Activated CD8-positive, alpha-beta T cell treated with anti-CD3 and anti-CD28 coated beads for 36 hours (primary cell): Measurements from ENCODE around the gene AGBL1. TPM values are rescaled to one million over a fixed set of nuclear protein-coding genes. Genes with fewer than 3 reads are reported as not detected.

Experiments
- ATAC-seq: fragments of 200-7000 bp; cut with Tn5 transposase; one replicate; pipeline ENCODE4 v1.10.0; 2021; ENCODE audit warnings: mild to moderate bottlenecking, moderate library complexity
- CTCF ChIA-PET: fragments of 350-600 bp; sonication (Branson Sonifier 250); formaldehyde crosslinking; loops from one replicate; lab custom pipeline; 2021; ENCODE audit warnings: antibody characterized with exemption; lab: Charles Lee
- POLR2A ChIA-PET: fragments of 350-600 bp; sonication (Branson Sonifier 250); formaldehyde crosslinking; loops from one replicate; lab custom pipeline; 2021; ENCODE audit warnings: antibody characterized with exemption; lab: Charles Lee
- DNase-seq: peaks from one replicate; pipeline ENCODE4 v3.0.0-alpha.2; 2020
- H3K27ac Mint-ChIP-seq: one replicate; pipeline ENCODE4 v1.8.0; 2021; ENCODE audit warnings: mild to moderate bottlenecking, mixed read lengths
- H3K27me3 Mint-ChIP-seq: one replicate; pipeline ENCODE4 v1.8.0; 2021; ENCODE audit warnings: mixed read lengths
- H3K36me3 Mint-ChIP-seq: one replicate; pipeline ENCODE4 v1.8.0; 2021; ENCODE audit warnings: low read depth, mixed read lengths
- H3K4me1 Mint-ChIP-seq: one replicate; pipeline ENCODE4 v1.8.0; 2021; ENCODE audit warnings: low read depth, mixed read lengths
- H3K4me3 Mint-ChIP-seq: one replicate; pipeline ENCODE4 v1.8.0; 2021; ENCODE audit warnings: mild to moderate bottlenecking, moderate library complexity, mixed read lengths
- H3K9me3 Mint-ChIP-seq: one replicate; pipeline ENCODE4 v1.8.0; 2021; ENCODE audit warnings: mixed read lengths
- intact Hi-C: fragments of 100-400 bp; cut with micrococcal nuclease; formaldehyde crosslinking; loops from one replicate; pipeline ENCODE4 v1.10.0; 2022
- total RNA-seq, 2 experiments: library from RNA; stranded (reverse); gene quantifications; one replicate each; pipeline ENCODE4 v1.2.3, GENCODE V29; 2021
- TF ChIP-seq, protein P1 (sequence below): fragments of 200-600 bp; IDR thresholded peaks from one replicate; pipeline ENCODE4 v1.8.0; 2022; ENCODE audit warnings: antibody characterized with exemption, mild to moderate bottlenecking

The AGBL1 gene
- total RNA-seq, 2 experiments from 2014 or later: not detected

DNA sequence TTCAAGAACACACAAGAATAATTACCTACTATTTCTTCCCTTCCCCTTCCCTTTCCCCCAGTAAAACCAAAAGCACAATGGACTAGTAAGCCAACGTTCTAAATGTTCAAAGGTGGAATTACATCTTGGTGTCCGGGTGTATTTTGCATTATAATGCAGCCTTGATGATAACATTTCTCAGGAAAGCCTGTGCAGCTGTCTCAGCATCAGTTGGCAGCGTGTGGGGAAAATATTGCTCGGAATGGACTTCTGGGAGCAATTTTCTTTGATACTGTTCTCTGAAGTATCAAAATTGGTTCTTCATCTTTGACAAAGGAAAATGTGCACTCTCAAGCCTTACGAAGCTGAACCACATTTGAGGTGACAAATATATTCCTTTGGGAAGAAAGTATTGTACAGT lies 198.9 kb downstream of the AGBL1 start:
- ATAC-seq (no peak), DNase-seq (no peak)
- intact Hi-C loops: no loop called here
- H3K4me1 Mint-ChIP-seq: no peaks in the 10 kb centered on the region
- H3K27ac Mint-ChIP-seq: no peak overlapping the region
- H3K27me3 Mint-ChIP-seq: peaks cover 3% of the 10 kb centered on the region
- POLR2A ChIA-PET: no interaction called here
- H3K9me3 Mint-ChIP-seq: no peaks in the 10 kb centered on the region
- TF ChIP-seq, protein P1, sequence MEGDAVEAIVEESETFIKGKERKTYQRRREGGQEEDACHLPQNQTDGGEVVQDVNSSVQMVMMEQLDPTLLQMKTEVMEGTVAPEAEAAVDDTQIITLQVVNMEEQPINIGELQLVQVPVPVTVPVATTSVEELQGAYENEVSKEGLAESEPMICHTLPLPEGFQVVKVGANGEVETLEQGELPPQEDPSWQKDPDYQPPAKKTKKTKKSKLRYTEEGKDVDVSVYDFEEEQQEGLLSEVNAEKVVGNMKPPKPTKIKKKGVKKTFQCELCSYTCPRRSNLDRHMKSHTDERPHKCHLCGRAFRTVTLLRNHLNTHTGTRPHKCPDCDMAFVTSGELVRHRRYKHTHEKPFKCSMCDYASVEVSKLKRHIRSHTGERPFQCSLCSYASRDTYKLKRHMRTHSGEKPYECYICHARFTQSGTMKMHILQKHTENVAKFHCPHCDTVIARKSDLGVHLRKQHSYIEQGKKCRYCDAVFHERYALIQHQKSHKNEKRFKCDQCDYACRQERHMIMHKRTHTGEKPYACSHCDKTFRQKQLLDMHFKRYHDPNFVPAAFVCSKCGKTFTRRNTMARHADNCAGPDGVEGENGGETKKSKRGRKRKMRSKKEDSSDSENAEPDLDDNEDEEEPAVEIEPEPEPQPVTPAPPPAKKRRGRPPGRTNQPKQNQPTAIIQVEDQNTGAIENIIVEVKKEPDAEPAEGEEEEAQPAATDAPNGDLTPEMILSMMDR: no peak
- CTCF ChIA-PET: no interaction called here
- no peak overlapping the region for H3K4me3 Mint-ChIP-seq
- no peaks in the 10 kb centered on the region for H3K36me3 Mint-ChIP-seq

DNA sequence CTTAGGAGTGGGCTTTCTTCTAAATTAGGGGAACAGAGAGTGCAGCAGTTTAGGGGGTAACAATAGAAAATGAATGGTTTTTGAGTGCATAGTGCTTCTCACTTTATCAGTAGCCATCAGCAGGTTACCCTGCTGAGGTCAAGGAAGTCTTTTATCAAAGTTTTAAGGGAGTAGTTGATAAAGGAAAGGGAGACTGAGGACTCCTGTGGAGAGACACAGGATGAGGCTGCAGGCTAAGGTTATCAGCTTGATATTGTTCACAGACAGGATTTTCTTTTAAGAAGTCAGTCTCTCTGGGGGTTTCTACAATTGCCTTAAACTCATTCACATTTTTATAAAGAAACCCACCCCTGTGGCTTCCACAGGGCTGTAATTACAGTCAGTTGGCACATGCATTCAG lies 205.0 kb downstream of the AGBL1 start:
- TF ChIP-seq, protein P1: no peak
- POLR2A ChIA-PET: no interaction called here
- no peak for DNase-seq
- intact Hi-C loops: no loop called here
- peaks cover 1% of the 10 kb centered on the region for H3K27me3 Mint-ChIP-seq
- no peak overlapping the region for H3K27ac Mint-ChIP-seq
- H3K9me3 Mint-ChIP-seq: no peaks in the 10 kb centered on the region
- no peak overlapping the region for H3K4me3 Mint-ChIP-seq
- no peaks in the 10 kb centered on the region for H3K36me3 Mint-ChIP-seq
- CTCF ChIA-PET: no interaction called here
- no peaks in the 10 kb centered on the region for H3K4me1 Mint-ChIP-seq
- ATAC-seq: no peak

DNA sequence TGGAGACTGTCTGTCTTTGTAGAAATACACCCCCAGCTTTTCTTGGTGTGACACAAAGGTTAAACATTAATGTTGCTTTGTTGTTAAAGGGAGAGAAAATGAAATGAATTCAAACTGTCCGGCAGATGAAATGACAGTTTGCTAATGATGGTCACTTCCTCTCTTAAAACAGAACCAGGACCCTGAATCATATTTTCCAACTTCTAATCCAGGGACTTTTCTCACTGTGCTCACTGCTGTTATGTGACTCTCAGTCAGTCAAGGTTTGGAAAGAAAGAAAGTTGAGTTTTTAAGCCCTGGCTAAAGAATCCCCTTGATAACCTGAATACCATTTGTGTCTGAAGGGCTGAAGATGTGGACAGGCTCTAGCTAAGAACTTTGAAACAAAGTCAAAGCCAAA lies 215.8 kb downstream of the AGBL1 start:
- Mint-ChIP-seq H3K36me3 (no peaks in the 10 kb centered on the region), H3K27ac (no peak overlapping the region), H3K27me3 (peaks cover 4% of the 10 kb centered on the region), H3K4me1 (no peaks in the 10 kb centered on the region), H3K9me3 (no peaks in the 10 kb centered on the region), H3K4me3 (no peak overlapping the region)
- POLR2A ChIA-PET: interaction anchor here (0.6 kb wide), 1 partner anchor 253 kb away, joined by 3 read pairs; no protein-coding TSS in a partner anchor
- intact Hi-C loops: no loop called here
- ATAC-seq: no peak
- TF ChIP-seq, protein P1: no peak
- CTCF ChIA-PET: no interaction called here
- DNase-seq: no peak

DNA sequence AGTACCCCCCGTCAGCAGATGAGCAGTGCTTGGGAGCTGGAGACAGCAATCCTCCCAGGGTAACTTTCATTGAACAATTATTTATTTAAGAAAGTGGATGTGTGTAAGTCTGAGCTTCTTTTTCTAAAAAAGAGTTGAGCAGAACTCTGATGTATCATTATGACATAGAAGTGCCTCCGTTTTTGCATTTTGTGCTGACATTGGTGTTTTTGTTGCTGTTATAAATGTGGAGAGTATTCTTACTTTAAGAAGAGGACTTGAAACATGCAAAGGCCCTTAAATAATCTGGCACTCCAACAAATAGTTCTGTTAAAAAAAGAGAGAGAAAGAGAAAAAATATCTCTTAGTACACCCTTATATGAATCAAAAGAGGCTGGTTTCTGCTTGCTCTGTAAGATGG lies 217.1 kb downstream of the AGBL1 start:
- POLR2A ChIA-PET: no interaction called here
- Mint-ChIP-seq H3K9me3 (no peaks in the 10 kb centered on the region), H3K27ac (no peak overlapping the region), H3K36me3 (no peaks in the 10 kb centered on the region), H3K27me3 (peaks cover 4% of the 10 kb centered on the region), H3K4me3 (no peak overlapping the region), H3K4me1 (no peaks in the 10 kb centered on the region)
- intact Hi-C loops: no loop called here
- no peak for ATAC-seq
- CTCF ChIA-PET: no interaction called here
- TF ChIP-seq, protein P1: no peak
- DNase-seq: no peak

DNA sequence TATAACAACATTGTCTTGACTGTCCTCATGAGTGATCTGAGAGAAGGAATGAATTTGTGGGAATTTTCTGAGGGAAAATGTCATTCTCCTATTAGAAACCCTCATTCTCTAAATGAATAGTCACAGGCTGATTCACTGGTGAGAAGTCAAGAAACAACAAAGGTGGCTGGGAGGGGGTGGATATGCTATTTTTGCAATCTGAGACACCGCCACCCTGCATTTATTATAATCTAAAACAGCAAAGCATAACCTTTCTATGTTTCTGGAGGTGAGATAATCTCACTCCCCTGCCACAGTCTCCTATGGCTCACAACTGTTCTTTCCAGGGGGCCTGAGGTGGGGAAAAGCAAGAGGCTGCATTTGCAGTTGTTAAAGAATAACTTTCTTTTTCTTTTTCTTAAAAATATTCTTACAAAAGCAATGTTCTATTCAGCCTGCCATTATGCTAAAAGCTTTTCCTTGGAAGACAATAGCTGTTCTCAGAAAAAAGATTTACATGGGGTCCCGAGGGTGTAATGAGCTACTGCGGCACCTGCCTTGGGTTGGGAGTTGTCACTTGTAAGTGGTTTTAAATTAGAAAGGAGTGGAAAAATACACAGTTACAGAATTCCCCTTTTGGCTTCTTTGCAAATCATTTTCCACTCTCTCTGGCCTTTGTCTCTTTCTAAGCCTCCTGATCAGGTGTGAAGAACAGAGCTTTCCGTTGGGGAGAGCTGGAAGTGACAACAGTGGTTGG lies 220.9 kb downstream of the AGBL1 start:
- ChIA-PET CTCF (no interaction called here), POLR2A (interaction anchor here (0.7 kb wide), 1 partner anchor 12 kb away, joined by 5 read pairs; no protein-coding TSS in a partner anchor)
- Mint-ChIP-seq H3K4me3 (no peak overlapping the region), H3K4me1 (no peaks in the 10 kb centered on the region), H3K9me3 (no peaks in the 10 kb centered on the region), H3K36me3 (no peaks in the 10 kb centered on the region), H3K27me3 (no peaks in the 10 kb centered on the region), H3K27ac (no peak overlapping the region)
- no peak for ATAC-seq
- intact Hi-C loops: no loop called here
- DNase-seq: no peak
- TF ChIP-seq, protein P1: no peak
